Activated T-cell treated with anti-CD3 and anti-CD28 coated beads, Interleukin-2, amount 50 U/mL, for 48 hours (primary cell): ENCODE data around the gene PORCN.
A peak's percentile ranks its signal among the peaks of the same experiment; 100 is the strongest.
"Not testable (repeated sequence)": the region's sequence is repeated elsewhere in the genome, so short reads cannot be mapped to it uniquely, and the experiment has no call there.

Source experiments
- DNase-seq, 2 experiments: peaks; one replicate each; pipeline ENCODE4 v3.0.0-alpha.2; 2020

PORCN gene

DNA sequence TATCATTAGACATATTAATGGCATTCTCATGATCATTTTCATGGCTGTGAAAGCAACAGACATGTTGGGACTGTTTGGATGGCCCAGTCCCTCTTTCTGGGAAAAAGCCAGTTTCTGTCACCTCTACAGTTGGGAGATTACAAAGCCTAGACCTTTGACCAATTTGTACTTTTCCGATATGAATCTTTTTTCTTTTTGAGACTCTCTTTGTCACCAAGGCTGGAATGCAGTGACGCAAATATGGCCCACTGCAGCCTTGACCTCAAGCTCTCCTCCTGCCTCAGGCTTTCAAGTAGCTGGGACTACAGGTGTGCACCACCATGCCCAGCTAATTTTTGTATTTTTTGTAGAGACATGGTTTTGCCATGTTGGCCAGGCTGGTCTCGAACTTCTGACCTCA, 40.1 kb downstream of the PORCN start:
- DNase-seq: no peak

DNA sequence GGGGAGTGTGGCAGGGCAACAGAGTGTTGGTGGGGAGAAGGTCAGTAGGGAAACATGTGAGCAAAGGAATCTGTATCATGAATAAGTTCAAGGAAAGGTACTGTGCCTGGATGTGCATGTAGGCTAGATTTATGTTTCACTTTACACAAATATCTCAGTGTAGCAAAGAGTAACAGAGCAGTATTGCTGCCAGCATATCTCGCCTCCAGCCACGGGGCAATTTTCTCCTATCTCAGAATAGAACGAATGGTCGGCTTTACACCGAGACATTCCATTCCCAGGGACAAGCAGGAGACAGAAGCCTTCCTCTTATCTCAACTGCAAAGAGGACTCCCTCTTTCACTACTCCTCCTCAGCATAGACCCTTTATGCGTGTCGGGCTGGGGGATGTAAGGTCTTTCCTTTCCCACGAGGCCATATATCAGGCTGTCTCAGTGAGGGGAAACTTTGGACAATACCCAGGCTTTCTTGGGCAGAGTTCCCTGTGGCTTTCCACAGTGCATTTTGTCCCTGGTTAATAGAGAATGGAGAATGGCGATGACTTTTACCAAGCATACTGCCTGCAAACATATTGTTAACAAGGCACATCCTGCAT, 47.0 kb downstream of the PORCN start:
- DNase-seq: not testable (repeated sequence)

DNA sequence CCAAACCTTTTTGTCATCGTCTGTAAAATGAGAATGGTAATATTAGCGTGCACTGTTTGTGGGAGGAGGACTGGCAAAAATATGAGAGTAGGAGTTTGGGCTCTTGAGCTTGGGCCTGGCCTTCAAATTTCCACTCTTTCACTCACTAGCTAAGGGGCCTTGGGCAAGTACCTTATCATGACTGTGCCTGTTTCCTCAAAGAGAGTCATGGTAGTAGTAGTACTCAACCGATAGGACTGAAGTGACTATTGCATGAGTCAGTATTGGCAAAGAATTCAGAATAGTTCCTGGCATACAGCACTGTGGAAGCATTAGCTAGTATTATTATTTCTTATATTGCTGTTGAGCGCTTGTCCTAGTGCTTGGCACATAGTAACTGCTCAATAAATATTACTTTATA, 49.5 kb downstream of the PORCN start:
- no peak for DNase-seq

DNA sequence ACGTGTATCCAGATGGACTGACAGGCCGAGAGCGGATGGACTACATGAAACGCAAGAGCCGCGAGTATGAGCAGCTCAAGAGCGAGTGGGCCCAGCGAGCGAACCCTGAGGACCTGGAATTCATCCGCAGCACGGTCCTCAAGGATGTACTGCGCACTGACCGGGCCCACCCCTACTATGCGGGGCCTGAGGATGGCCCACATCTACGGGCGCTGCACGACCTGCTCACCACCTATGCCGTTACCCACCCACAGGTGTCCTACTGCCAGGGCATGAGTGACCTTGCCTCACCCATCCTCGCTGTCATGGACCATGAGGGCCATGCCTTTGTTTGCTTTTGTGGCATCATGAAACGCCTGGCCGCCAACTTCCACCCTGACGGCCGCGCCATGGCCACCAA, 50.8 kb downstream of the PORCN start:
- no peak for DNase-seq

DNA sequence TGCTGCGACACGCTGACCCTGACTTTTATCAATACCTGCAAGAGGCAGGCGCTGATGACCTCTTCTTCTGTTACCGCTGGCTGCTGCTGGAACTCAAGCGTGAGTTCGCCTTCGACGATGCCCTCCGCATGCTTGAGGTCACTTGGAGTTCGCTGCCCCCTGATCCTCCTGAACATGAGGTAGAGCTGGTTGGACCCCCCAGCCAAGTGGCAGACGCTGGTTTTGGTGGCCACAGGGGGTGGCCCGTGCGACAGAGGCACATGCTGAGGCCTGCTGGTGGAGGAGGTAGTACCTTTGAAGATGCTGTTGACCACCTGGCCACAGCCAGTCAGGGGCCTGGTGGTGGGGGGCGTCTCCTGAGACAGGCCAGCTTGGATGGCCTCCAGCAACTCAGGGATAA, 51.3 kb downstream of the PORCN start:
- DNase-seq: no peak

DNA sequence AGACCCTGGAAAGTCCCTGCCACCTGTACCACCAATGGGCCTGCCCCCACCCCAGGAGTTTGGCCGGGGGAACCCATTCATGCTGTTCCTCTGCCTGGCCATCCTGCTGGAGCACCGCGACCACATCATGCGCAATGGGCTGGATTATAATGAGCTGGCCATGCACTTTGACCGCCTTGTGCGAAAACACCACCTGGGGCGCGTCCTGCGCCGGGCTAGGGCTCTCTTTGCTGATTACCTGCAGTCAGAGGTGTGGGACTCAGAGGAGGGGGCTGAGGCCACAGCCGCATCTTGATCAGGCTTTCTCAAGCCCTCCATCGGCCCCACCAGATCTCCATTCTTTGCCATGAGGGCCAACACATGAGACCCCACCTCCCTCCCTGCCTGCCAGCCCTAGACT, 51.9 kb downstream of the PORCN start:
- DNase-seq: no peak

DNA sequence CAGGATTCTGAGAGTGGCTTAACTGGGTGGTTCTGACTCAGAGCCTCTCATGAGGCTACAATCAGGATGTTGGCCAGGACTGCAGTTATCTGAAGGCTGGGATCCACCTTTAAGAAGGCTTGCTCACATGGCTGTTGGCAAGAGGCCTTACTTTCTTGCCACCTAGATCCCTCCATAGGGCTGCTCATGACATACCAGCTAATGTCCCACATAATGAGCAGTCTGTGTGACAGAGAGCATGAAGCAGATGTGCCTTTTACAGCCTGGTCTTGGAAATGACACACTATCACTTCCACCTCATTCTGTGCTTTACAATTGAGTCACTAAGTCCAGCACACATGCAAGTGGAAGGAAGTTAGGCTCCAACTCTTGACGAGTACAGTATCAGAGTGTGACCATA, 61.2 kb downstream of the PORCN start:
- peak in 1 of 2 experiments; percentile 44 for DNase-seq
